ENCODE measurements around the gene CATSPERD. TPM values are rescaled to one million over a fixed set of nuclear protein-coding genes. Genes with fewer than 3 reads are reported as not detected.
A peak's percentile ranks its signal among the peaks of the same experiment; 100 is the strongest.

The CATSPERD gene
- total and polyA plus RNA-seq, 8 donors = 0.31 to 2.7 (median 1.2) TPM; not detected in 2

- no peak for TF ChIP-seq CTCF (IDR thresholded peaks at IDR 0.05)
- intact Hi-C loops (cut with DNase I) = no loop called here
- DNase-seq = peak; percentile 91 to 97 (median 94)
- H3K36me3 ChIP-seq = no peaks in the 10 kb centered on the region
- H3K4me1 ChIP-seq = peaks cover 0 to 29% of the 10 kb centered on the region in 2 donors
- no peaks in the 10 kb centered on the region for H3K9me3 ChIP-seq
- peak; percentile 86 for ATAC-seq
- peak overlapping the region; percentile 47 to 53 for H3K4me3 ChIP-seq
- H3K27me3 ChIP-seq = peaks cover 0 to 66% of the 10 kb centered on the region in 2 donors
- peak overlapping the region; percentile 72 to 78 for H3K27ac ChIP-seq
These were observed 107.6 kb downstream of the CATSPERD start for GRCh38 chr19:5827891-5828660.

Other genes with a start within 250 kb of the CATSPERD start
- under 1 TPM; 0.76 TPM for gene TINCR, start 152.7 kb upstream of the CATSPERD start, total RNA-seq
- gene TINCR, start 152.7 kb upstream of the CATSPERD start, polyA plus RNA-seq (ENCODE audit: insufficient read length in 6 of 6) = under 1 TPM; 0.24 to 0.69 (median 0.55) TPM
- 10 to 100 TPM; 62.0 to 75.9 TPM for gene SAFB2, start 97.9 kb upstream of the CATSPERD start, total RNA-seq
- gene SAFB2, start 97.9 kb upstream of the CATSPERD start, polyA plus RNA-seq (ENCODE audit: insufficient read length in 6 of 6) = 100 to 1,000 TPM in 2 of 6 donors, 10 to 100 TPM in 4; 70.4 to 110 (median 91.9) TPM
- gene SAFB, start 97.6 kb upstream of the CATSPERD start, total RNA-seq = 10 to 100 TPM; 63.7 to 92.2 TPM
- 100 to 1,000 TPM; 160 to 206 (median 172) TPM for gene SAFB, start 97.6 kb upstream of the CATSPERD start, polyA plus RNA-seq (ENCODE audit: insufficient read length in 6 of 6)
- 10 to 100 TPM; 46.7 to 63.3 TPM for gene MICOS13, start 40.1 kb upstream of the CATSPERD start, total RNA-seq
- 10 to 100 TPM; 26.7 to 48.9 (median 33.4) TPM for gene MICOS13, start 40.1 kb upstream of the CATSPERD start, polyA plus RNA-seq (ENCODE audit: insufficient read length in 6 of 6)
- 10 to 100 TPM in 1 of 2 donors, 1 to 10 TPM in 1; 5.8 to 10.4 TPM for gene HSD11B1L, start 39.6 kb upstream of the CATSPERD start, total RNA-seq
- gene HSD11B1L, start 39.6 kb upstream of the CATSPERD start, polyA plus RNA-seq (ENCODE audit: insufficient read length in 6 of 6) = 10 to 100 TPM in 2 of 6 donors, 1 to 10 TPM in 4; 6.8 to 12.2 (median 7.9) TPM
- gene RPL36, start 30.3 kb upstream of the CATSPERD start, total RNA-seq = 100 to 1,000 TPM; 606 to 680 TPM
- gene RPL36, start 30.3 kb upstream of the CATSPERD start, polyA plus RNA-seq (ENCODE audit: insufficient read length in 6 of 6) = 1,000 to 10,000 TPM in 1 of 6 donors, 100 to 1,000 TPM in 5; 637 to 1,150 (median 840) TPM
- 10 to 100 TPM; 79.5 to 93.9 TPM for gene LONP1, start 491 bp upstream of the CATSPERD start, total RNA-seq
- gene LONP1, start 491 bp upstream of the CATSPERD start, polyA plus RNA-seq (ENCODE audit: insufficient read length in 6 of 6) = 10 to 100 TPM; 39.9 to 50.0 (median 47.8) TPM
- gene PRR22, start 64.1 kb downstream of the CATSPERD start, total RNA-seq = 1 to 10 TPM; 1.7 to 4.5 TPM
- gene PRR22, start 64.1 kb downstream of the CATSPERD start, polyA plus RNA-seq (ENCODE audit: insufficient read length in 6 of 6) = 1 to 10 TPM; 1.3 to 3.2 (median 2.0) TPM
- gene DUS3L, start 70.5 kb downstream of the CATSPERD start, total RNA-seq = 10 to 100 TPM; 15.8 to 38.4 TPM
- 10 to 100 TPM; 17.7 to 34.9 (median 24.9) TPM for gene DUS3L, start 70.5 kb downstream of the CATSPERD start, polyA plus RNA-seq (ENCODE audit: insufficient read length in 6 of 6)
- gene NRTN, start 84.4 kb downstream of the CATSPERD start, total RNA-seq = 1 to 10 TPM; 1.5 to 1.6 TPM
- 1 to 10 TPM in 5 of 6 donors, under 1 TPM in 1; 0.93 to 1.9 (median 1.5) TPM for gene NRTN, start 84.4 kb downstream of the CATSPERD start, polyA plus RNA-seq (ENCODE audit: insufficient read length in 6 of 6)
- under 1 TPM; 0.32 to 0.73 TPM for gene FUT6, start 119.1 kb downstream of the CATSPERD start, total RNA-seq
- under 1 TPM; 0.52 to 0.87 (median 0.70) TPM for gene FUT6, start 119.1 kb downstream of the CATSPERD start, polyA plus RNA-seq (ENCODE audit: insufficient read length in 6 of 6)
- gene FUT3, start 130.8 kb downstream of the CATSPERD start, total RNA-seq = 10 to 100 TPM; 25.2 to 31.4 TPM
- gene FUT3, start 130.8 kb downstream of the CATSPERD start, polyA plus RNA-seq (ENCODE audit: insufficient read length in 6 of 6) = under 1 TPM in 4 of 6 donors, not detected in 2; 0.28 to 0.56 (median 0.41) TPM
- not detected for gene FUT5, start 149.9 kb downstream of the CATSPERD start, total RNA-seq
- not detected for gene FUT5, start 149.9 kb downstream of the CATSPERD start, polyA plus RNA-seq (ENCODE audit: insufficient read length in 6 of 6)
- 100 to 1,000 TPM; 163 to 190 TPM for gene NDUFA11, start 183.2 kb downstream of the CATSPERD start, total RNA-seq
- gene NDUFA11, start 183.2 kb downstream of the CATSPERD start, polyA plus RNA-seq (ENCODE audit: insufficient read length in 6 of 6) = 100 to 1,000 TPM; 102 to 150 (median 132) TPM
- 1 to 10 TPM; 5.0 to 6.6 TPM for gene VMAC, start 184.2 kb downstream of the CATSPERD start, total RNA-seq
- gene VMAC, start 184.2 kb downstream of the CATSPERD start, polyA plus RNA-seq (ENCODE audit: insufficient read length in 6 of 6) = 10 to 100 TPM in 3 of 6 donors, 1 to 10 TPM in 3; 7.0 to 10.4 (median 9.5) TPM
- 10 to 100 TPM in 1 of 2 donors, 1 to 10 TPM in 1; 8.8 to 40.9 TPM for gene CAPS, start 193.6 kb downstream of the CATSPERD start, total RNA-seq
- 10 to 100 TPM; 16.4 to 44.9 (median 28.3) TPM for gene CAPS, start 193.6 kb downstream of the CATSPERD start, polyA plus RNA-seq (ENCODE audit: insufficient read length in 6 of 6)

Measured in left lung (tissue), 10 donors.